GM18861 (cell line): ENCODE measurements around the gene GSDMA.
A peak's percentile ranks its signal among the peaks of the same experiment; 100 is the strongest.

Experiments
- ATAC-seq: cut with Tn5 transposase; IDR thresholded peaks from one replicate; pipeline ENCODE4 v1.9.1; 2021; ENCODE audit not compliant: unreplicated experiment

GSDMA gene

GRCh38 chr17:39954876-39955275 lies 7.9 kb upstream of the GSDMA start:
- no peak for ATAC-seq

GRCh38 chr17:39955726-39956225 lies 7.0 kb upstream of the GSDMA start:
- ATAC-seq, result no peak

GRCh38 chr17:39960524-39961041 lies 2.2 kb upstream of the GSDMA start:
- ATAC-seq, result no peak

- ATAC-seq, result no peak
Observed at GRCh38 chr17:39963829-39964228, 1.0 kb downstream of the GSDMA start.

- ATAC-seq, result no peak
Observed at GRCh38 chr17:39965017-39965699, 2.4 kb downstream of the GSDMA start.

GRCh38 chr17:39966771-39967170 lies 4.0 kb downstream of the GSDMA start:
- ATAC-seq, result no peak

- ATAC-seq, result no peak
Observed at GRCh38 chr17:39968761-39969160, 6.0 kb downstream of the GSDMA start.

- no peak for ATAC-seq
Observed at GRCh38 chr17:39969375-39969774, 6.6 kb downstream of the GSDMA start.

- ATAC-seq, result no peak
Observed at GRCh38 chr17:39970157-39970692, 7.4 kb downstream of the GSDMA start.

- no peak for ATAC-seq
Observed at GRCh38 chr17:39971076-39971603, 8.3 kb downstream of the GSDMA start.

GRCh38 chr17:39972271-39972670 lies 9.5 kb downstream of the GSDMA start:
- no peak for ATAC-seq

GRCh38 chr17:39973496-39973895 lies 10.7 kb downstream of the GSDMA start:
- ATAC-seq, result no peak

- no peak for ATAC-seq
Observed at GRCh38 chr17:39974433-39974832, 11.6 kb downstream of the GSDMA start.

GRCh38 chr17:39975801-39976200 lies 13.0 kb downstream of the GSDMA start:
- ATAC-seq, result no peak

GRCh38 chr17:39979016-39979670 lies 16.3 kb downstream of the GSDMA start:
- no peak for ATAC-seq

- no peak for ATAC-seq
Observed at GRCh38 chr17:39979893-39980350, 17.1 kb downstream of the GSDMA start.

- ATAC-seq, result peak; percentile 91
Observed at GRCh38 chr17:39980351-39981206, 17.8 kb downstream of the GSDMA start, which contains the start of gene PSMD3. Gene PSMD3, plus strand, starts transcription at chr17:39980807. Its CDS starts 164 bp downstream, at chr17:39980971.

- no peak for ATAC-seq
Observed at GRCh38 chr17:39981207-39981741, 18.5 kb downstream of the GSDMA start.

- no peak for ATAC-seq
Observed at GRCh38 chr17:39981766-39982375, 19.1 kb downstream of the GSDMA start.
